OCI-LY7 (cell line): ENCODE measurements around the gene RAPGEF6.

Experiments used
- EZH2phosphoT487 ChIP-seq: fragments of 200-600 bp; sonication (generic); IDR thresholded peaks from 2 replicates; pipeline ENCODE4 v1.6.1; 2018; ENCODE audit warnings: low read depth, borderline replicate concordance, mild to moderate bottlenecking, mixed run types, antibody characterized with exemption, low read length, moderate library complexity, mixed read lengths
- TF ChIP-seq, protein P1 (sequence below): fragments of 200-600 bp; sonication (generic); conservative IDR thresholded peaks from 2 replicates; pipeline ENCODE4 v1.5.1; 2014; ENCODE audit warnings: mild to moderate bottlenecking, antibody characterized with exemption, low read length, moderate library complexity, mixed read lengths

DNA sequence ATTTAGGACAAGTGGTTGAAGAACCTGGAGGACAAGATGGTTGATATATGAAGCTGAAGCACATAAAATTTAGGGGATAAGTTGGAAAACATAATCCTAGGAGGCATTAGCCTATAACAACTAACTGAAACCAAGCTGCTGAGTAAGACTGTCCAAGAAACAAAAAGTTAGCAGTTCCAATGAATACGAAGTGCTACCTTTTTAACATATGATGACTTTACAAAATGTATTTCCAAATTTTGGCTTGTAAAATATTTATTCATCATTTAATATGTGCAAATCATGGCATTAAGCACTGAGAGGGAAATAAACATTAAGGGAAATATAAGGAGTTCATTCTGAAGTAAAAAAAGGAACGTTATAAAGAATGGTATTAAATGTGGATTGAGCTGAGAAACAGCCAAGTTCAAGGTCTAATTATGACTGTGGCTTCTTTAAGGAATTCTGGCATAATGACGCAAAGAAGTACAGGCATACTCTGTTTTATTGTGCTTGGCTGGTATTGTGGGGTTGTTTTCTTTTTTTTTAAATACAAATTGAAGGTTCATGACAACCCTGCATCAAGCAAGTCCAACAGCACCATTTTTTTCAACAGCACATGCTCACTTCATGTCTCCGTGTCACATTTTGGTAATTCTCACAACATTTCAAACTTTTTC lies 7.7 kb downstream of the RAPGEF6 start:
- TF ChIP-seq, protein P1, sequence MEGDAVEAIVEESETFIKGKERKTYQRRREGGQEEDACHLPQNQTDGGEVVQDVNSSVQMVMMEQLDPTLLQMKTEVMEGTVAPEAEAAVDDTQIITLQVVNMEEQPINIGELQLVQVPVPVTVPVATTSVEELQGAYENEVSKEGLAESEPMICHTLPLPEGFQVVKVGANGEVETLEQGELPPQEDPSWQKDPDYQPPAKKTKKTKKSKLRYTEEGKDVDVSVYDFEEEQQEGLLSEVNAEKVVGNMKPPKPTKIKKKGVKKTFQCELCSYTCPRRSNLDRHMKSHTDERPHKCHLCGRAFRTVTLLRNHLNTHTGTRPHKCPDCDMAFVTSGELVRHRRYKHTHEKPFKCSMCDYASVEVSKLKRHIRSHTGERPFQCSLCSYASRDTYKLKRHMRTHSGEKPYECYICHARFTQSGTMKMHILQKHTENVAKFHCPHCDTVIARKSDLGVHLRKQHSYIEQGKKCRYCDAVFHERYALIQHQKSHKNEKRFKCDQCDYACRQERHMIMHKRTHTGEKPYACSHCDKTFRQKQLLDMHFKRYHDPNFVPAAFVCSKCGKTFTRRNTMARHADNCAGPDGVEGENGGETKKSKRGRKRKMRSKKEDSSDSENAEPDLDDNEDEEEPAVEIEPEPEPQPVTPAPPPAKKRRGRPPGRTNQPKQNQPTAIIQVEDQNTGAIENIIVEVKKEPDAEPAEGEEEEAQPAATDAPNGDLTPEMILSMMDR: no peak
- no peak for TF ChIP-seq EZH2phosphoT487
